M059J (cell line): ENCODE measurements around the gene UBE3B. TPM values are rescaled to one million over a fixed set of nuclear protein-coding genes. Genes with fewer than 3 reads are reported as not detected.
A peak's percentile ranks its signal among the peaks of the same experiment; 100 is the strongest.

Experiments used
- DNase-seq: peaks from one replicate; pipeline ENCODE4 v3.0.0-alpha.2; 2012; ENCODE audit warnings: low read depth
- total RNA-seq: library from RNA; depleted of rRNA; stranded (reverse); fragments of >200 nt; shearing (Covaris generic); gene quantifications from 2 replicates; pipeline ENCODE4 v1.2.3, GENCODE V29; 2014

The UBE3B gene
- total RNA-seq, 1 experiment from 2014 or later: 28.5 TPM

DNA sequence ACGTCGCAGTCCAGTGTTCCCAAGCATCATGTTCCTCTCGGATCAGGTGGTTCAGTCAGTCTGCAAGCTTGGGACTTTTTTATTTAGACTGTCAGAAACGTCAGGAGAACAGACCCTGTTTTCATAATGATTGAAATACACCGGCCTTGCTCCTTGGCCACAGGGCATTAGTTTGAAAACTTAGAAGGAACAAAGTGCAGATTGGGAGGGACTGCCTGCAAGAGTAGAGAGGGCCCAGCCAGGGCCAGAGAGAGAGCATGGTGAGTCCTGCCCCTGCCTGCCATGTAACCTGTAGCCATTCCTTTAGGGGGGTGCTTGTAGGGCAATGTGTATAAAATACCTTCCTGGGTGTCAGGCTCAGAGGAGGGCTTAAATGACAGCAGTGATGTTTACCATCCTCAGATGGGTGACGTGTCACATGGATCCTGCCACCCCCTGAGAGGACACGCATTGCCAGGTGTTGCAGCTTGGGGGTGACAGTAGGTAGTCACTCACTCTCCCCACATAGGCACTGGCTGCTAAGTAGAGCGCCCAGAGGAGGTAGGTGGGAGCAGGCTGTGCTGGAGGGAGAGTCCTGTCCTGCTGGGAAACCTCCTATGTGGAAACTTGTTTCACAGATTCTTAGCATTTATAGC, 50.2 kb downstream of the UBE3B start:
- no peak for DNase-seq

DNA sequence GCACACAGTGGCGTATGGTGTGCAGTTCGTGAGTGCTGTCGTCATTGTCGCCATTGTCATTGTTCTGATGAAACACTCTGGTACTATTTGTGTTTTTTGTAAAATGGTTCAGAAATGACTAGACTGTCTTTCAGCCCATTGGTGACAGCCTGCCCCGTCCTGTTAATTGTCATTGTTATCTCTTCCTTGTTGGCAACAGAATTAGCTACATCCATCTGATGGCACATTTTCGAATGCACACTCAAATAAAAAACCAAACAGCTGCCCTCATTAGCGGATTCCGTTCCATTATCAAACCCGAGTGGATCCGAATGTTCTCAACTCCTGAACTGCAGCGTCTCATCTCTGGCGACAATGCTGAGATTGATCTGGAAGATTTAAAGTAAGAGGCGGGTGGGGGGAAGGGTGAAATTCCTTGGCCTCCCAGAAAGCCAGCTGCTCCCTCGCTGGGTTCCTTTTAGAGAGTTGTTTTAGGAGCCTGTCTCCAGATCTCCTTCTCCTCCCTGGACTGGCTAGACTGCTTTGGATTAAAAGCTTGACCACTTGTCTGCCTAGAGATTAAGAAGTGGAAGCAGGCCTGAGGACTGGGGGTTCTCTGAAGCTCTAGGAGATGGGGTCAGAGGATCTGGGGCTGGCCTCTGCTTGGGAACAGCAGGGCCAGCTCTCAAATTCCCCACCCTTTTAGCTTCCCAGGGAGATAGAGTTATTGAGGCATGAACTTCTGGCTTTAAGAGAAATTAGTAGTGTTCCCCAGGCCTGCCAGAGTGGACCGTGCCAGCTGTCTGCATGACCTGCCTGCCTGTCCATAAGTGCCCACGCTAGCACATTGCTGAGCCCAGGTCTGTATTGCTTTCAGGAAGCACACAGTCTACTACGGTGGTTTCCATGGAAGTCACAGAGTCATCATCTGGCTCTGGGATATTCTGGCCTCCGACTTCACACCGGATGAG, 52.5 kb downstream of the UBE3B start:
- DNase-seq: no peak

DNA sequence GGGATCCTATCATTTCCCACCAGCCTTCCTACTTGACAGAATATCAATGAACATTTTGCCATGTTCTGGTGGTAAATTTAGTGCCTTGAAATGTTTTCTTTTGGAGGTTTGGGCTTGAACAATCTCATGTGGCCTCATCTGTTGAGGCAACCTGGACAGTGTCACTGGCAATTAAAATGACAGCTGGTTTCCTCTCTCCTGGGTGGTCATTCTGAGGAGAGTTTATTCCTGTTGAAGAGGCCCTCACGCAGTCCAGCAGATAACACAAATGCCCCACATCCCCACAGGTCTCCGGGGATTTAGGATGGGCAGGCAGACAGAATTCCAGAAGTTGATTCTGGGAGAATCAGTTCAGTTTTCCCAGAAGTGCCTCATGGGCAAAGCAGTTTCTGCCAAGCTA, 54.0 kb downstream of the UBE3B start:
- no peak for DNase-seq

DNA sequence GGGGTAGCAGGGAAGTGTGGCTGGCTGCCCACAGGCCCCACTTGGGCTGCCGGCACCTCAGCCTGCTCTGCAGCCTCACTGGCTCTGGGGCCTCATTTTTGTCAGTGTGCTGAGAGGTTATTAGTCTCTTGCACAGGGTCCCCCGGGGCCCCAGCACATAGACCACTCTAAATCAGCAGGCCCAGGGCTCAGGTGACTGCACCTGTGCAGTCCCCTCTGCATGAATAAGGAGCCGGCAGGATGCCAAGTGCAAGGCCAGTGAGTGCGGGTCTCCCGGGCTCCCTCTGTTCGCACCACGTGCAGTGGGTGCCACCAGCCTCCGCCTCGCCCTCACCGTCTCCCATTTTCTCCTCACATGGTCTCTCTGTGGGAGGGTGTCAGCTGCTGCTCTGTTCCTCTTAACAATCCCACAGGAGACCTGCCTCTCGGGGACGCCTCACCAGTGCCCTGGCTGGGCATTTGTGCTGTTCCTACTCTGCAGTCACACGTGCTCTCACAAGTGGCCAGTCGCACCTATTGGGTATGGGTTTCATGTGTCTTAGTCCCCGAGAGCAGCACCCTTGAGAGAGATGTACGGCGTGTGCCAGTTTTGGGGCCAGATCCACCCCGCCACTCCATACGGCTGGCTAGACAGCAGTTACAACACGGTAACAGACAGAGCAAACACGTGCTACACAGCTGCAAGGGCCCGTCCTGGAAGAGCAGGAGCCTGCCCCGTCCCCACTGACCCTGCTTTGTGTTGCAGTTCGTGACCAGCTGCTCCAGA, 55.5 kb downstream of the UBE3B start:
- DNase-seq: no peak

DNA sequence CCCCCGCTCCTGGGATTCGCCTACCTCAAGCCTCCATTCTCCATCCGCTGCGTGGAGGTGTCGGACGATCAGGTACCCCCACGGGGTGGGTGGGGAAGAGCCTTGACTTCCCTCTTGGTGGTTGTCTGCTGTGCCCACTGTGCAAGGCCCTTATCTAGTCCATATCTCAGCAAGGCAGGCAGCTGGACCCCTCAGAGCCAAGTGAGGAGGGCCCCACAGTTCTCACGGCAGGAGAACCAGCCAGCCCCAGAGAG, 56.0 kb downstream of the UBE3B start:
- DNase-seq: no peak

DNA sequence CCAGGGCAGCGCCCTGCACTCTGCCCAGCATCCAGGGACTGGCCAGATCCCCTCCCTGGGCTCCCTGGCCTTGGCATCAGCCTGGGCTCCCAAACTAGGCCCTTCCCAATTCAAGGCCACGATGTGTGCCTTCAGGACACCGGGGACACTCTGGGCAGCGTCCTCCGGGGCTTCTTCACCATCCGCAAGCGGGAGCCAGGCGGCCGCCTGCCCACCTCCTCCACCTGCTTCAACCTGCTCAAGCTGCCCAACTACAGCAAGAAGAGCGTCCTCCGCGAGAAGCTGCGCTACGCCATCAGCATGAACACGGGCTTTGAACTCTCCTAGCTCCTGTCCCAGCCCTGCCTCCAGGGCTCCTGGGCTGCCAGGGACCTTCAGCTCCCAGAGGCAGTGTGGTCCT, 57.0 kb downstream of the UBE3B start:
- DNase-seq: no peak

DNA sequence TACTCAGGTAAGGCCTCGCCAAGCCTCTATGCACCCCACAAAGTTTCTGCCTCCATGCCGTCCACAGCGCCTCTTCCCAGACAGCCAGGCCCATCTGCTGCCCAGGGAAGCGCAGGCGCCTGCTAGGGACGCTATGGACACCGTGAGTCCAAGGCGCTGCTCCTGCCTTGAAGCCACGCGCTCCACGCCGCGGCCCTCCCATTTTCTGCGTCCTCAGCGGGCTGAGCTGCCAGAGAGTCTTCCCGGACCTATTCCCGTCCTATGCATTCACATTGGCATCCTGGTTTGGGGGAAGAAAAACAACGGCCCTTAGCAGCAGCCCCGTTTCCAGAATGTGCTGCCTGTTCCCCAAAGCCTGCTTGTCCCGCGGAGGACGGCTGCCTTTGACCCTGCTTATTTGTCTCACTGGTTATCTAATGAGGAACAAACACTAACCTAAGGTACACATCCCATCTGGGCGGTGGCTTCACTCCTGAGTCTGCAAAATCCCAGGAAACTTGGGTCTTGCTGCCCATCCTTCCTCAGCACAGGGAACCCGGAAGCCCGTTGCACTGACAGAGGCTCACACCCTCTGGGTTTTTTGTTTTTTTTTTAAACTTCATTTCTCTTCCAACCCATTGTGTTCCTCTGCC, 57.9 kb downstream of the UBE3B start:
- no peak for DNase-seq

DNA sequence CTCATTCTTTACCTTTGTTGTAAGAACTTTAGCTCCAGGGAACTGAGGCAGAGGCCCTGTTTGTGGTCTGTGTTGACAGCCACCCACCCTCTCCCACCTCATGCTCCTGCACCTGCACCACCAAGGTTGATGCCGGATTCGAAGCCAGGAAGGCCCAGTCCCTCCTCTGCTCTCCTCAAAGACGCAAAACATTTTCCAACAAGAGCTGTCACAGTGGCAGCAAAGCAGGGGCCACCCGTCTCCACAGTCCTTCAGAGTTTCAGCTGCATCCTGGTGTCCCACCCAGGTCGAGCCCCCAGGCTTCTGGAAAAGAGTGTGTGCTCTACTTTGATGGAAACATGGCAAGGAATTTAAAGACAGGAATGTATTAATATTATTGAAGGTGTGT, 58.4 kb downstream of the UBE3B start:
- no peak for DNase-seq

DNA sequence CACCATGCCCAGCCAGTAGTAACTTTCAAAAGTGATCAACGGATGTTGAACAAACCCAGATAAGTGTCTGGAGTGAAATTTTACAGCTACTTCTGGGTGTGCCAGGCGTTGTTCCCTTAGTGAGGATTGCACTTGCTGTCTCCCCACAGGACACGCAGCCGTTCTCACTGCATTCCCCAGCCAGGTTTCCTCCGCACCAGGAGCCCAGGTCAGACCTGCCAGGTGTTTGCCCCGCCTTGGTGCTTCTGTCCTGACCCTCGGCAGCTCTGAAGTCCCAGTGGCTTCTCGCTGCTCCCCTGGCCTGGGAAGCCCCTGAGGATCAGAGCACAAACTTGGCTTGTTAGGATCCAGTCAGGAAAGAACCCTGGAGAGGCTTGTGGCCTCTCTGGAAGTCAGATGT, 59.7 kb downstream of the UBE3B start:
- DNase-seq: no peak

DNA sequence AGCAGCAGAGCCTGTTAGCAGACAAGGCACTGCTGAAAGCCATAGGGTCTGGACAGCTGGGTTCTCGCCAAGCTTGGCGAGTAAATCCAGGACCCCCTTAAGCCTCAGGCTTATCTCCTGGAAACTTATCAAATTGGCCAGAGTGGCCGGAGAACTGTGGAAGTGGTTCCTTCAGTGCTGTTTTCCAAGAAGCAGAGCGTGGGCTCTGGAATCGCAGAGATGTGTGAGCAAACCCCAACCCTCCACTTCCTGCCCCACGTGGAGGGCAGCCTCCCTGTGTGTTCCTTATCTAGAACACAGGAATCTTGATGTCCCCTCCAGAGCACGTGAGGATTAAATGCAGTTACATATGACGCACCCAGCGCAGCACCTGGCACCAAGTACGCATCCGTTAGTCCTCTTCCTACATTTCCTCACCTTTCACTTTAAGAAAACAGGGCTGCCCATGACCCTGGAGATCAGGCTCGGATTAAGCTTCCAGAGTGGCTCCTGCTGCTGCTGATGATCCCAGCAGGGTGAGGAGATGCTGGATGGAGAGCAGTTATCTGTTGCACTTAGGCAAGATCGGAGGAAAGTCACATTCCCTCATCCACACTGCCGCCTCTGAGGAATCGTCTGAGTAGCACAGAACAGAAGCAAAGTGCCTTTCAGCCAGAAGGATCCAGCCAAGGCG, 60.9 kb downstream of the UBE3B start:
- DNase-seq: no peak

DNA sequence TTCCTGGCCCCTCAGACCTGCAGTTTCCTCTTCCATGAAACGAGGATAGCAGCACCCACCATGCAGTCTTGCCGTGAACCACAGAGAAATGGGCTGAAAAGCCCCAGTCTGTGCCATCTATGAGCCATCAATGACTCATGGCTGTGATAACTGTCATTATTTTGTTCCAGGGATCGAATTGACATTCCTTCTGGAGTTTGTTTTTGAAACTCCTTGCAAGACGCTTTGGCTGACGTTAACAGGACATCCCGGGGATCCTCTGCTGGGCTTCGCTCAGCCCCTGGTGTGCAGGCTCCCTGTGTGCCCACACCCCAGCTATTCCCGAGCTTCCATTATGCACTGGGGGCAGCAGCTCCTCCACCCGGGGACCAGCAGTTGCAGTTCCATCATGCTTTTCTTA, 62.1 kb downstream of the UBE3B start:
- DNase-seq: peak; percentile 76

DNA sequence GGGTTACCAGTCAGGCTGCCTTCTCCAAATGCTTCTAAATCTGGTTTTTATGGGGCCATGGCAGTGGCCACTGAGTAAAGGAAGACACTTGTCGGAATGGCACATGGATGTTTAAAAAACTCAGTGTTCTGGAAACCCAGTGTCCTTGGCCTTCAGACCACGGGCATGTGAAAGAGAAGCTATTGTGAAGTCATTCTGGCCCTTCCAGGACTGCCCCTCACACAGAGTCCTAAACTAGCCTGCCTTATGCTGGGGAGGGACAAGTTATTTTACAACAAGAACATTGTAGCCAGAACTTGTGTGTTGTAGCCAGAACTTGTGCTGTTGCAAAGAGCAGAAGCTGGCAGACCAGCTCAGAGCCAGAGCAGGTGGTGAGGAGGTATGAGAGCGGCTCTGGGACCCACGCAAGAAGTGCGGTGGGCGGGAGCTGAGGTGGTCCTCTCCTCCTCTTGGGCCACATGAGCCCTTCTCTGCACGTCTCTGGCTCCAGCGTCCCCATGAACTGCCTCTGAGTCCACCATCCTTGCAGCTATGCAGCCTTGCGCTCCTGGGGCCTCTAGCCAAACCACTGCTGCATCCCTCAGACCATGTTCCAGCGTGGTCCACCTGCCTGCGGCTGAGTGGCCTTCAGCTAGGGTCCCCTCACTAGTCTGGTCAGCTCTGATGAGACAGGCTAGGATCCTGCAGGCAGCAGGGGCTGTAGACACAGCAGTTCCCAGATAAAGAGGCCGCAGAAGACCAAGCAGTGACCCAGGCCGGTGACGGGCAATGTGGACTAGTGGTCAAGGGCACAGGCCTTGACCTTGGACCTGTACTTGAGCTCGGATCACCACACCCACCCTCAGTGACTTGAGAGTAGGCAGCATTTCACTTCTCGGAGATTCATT, 63.3 kb downstream of the UBE3B start:
- no peak for DNase-seq

DNA sequence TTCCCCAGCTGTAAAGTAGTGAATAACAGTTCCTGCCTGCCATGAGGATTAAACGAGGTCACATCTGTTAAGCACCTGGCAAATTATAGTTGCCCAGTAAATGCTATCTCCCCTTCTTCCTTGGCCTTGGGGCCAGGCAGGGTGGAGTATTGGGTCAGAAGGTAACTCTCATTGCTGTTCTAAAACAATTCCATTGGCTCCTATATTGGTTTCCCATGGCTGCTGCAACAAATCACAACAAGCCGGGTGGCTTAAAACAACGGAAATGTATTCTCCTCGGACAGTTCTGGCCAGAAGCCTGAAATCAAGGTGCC, 63.9 kb downstream of the UBE3B start:
- DNase-seq: no peak

DNA sequence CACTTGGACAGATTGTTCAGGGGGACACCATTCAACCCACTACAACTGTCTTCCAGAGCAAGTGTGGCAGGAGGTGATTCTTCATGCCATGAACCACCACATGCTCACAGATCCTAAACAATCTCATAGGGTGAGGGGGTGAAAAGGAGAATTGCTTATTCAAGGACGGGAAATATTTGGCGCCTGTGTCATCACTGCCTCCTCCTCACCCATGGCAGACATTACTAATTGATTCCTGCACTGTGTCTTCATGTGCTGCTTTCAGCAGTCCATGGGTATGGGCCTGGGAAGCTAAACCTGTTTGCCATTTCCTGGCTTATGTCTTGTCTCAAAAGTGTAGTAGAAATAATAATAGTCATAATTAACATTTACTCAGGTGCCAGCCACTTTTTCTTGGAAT, 64.6 kb downstream of the UBE3B start:
- DNase-seq: peak; percentile 60

DNA sequence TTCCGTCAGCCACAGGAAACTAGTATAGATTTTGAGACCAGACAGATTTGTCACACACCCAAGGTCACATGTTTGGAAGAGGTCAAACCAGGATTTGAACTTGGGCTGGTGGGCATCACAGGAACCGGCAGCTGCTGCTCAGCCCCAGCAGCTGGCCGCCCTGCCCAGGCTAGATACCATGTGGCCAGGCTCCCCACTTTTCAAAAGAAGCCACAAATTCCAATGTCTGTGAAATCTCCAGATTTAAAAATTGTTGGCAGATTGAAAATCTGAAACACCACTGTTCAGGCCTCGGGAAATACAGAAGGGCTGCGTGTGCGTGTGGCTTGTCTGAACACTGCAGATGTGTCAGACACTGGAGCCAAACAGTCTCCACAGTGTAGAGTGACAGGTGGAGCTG, 65.4 kb downstream of the UBE3B start:
- DNase-seq: no peak

DNA sequence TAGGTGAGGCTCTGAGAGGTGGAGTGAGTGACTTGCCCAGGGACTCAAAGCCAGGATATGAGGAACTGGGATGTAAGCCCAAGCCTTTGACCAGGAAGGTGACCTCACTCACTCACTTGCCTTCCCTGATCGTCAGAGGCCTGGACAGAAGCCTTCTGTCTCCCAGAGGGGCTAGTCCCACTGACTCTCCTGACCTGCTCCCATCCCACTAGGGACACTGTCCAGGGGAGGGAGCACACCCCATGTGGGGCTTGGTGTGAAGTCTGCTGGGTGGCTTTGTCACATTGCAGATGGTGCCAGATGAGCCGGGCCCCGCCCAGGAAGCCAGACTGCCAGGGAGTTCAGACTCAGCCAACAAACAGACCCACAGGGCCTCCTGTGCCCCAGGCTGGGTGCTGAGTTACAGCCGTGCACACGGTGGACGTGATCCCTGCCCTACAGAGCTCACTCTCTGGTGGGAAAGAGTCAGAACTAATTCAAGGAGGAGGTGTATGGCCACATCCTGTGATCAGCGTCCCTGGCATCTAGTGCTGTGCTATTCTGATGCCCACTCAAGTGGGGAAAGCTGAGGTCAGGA, 67.6 kb downstream of the UBE3B start:
- peak; percentile 89 for DNase-seq

DNA sequence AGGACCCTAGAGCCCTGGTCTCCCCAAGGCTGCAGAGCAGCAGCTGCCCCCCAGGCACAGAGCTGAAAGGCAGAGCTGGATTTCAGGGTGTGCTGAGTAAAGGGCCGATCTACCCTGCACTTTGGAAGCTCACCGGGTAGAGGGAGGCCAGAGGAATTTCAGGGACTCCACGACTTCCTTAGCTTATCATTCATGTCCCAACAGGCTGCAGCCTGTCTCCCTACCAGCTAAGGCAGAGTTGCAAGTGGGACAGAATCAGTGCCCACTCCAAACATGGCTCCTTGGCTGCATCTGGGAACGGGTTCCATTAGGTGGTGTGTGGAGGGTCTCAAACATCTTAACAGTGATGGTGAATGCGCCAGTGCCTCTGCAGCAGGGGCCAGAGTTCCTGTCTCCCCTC, 68.4 kb downstream of the UBE3B start:
- no peak for DNase-seq

DNA sequence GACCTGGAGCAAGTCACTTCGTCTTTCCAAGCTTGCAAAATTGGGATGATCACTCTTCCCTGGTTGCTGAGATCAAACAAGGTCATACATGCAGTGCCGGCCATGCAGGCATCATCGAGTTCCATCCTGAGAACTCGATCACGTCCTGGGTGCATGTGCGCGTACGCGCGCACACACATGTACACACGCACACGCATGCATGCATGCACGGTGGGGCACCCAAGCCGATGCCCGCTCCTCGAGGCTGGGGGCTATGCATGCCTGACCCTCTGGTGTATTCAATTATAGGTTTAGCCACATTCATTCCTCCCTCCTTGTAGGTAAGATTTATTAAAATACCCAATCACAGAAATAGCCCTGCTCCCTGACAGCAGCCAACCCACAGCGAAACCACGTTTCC, 69.9 kb downstream of the UBE3B start:
- DNase-seq: no peak

DNA sequence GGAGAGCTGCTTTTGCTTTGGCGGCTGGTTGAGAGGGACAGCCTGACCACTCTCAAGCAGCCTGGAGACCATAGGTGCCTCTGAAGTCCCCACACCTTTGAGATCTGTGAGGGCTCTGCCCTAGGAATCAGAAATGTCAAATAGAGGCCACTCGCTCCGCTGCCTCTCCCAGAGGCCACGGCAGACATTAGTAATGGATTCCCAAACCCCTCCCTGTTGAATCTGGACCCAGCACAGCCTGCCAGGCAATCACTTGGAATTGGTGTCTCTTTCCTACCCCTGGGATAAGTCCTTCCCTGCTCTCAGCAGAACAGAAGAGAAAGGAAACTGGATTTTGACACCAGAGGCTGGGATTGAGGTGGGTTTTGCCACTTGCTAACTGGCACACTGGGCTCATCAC, 70.8 kb downstream of the UBE3B start:
- no peak for DNase-seq

DNA sequence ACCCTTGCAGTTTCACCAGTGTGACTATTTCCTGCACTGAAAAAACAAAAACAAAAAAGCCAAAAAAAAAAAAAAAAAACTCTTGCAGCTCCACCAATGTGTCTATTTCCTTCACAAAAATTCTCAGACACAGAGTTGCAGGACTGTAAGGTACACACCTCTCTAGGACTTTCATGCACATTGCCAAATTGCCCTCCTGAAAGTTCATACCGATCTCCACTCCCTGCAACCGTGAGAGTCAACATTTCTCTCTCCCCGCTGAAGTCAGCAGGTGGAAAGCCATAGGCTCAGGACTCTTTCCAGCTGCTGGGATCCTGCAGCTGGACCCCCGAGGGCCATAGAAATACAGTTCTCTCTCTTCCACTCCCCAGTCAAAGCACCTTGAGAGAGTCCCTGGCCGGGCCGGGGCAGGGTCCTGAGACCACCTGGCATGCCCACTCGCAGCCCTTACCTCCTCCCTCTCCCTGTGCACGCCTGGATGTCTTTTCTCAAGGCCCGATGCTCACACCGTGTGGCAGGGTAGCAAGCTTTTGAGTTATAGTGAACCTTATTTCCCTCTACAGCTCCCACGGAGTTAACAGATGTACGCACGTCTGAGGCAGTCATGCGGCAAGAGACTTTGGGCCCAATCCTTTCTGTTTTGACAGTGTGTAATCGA, 72.3 kb downstream of the UBE3B start:
- no peak for DNase-seq
